Thoracic aorta (tissue), 2 donors: ENCODE measurements around the gene CELF4. TPM values are rescaled to one million over a fixed set of nuclear protein-coding genes. Genes with fewer than 3 reads are reported as not detected.

ENCODE experiments used
- ATAC-seq: fragments of 150-250 bp; one replicate; pipeline ENCODE4 v1.8.0; 2017; ENCODE audit warnings: low read depth; ENCODE audit not compliant: insufficient number of reproducible peaks, low FRiP score
- DNase-seq: peaks from one replicate; pipeline ENCODE4 v3.0.0-alpha.2; 2020; ENCODE audit warnings: low spot score
- H3K27ac ChIP-seq, 2 donors: fragments of 200-600 bp; sonication (generic); 1 replicate in 1 of 2; 2 replicates in 1 of 2; pipeline ENCODE4 v1.5.1; 2016; ENCODE audit warnings: mild to moderate bottlenecking in 2 of 2, moderate library complexity in 2 of 2
- H3K27me3 ChIP-seq: fragments of 200-600 bp; sonication (generic); replicated peaks from 2 replicates; pipeline ENCODE4 v1.6.0; 2016; ENCODE audit warnings: mild to moderate bottlenecking; ENCODE audit not compliant: insufficient read depth
- H3K36me3 ChIP-seq: fragments of 200-600 bp; sonication (generic); one replicate; pipeline ENCODE4 v1.5.1; 2016
- H3K4me1 ChIP-seq, 2 donors: fragments of 200-600 bp; sonication (generic); 1 replicate in 1 of 2; 2 replicates in 1 of 2; pipeline versions ENCODE4 v1.5.1 to v1.6.0; 2016; ENCODE audit warnings: low read depth in 2 of 2, mild to moderate bottlenecking in 1 of 2; ENCODE audit not compliant: control insufficient read depth in 1 of 2
- H3K4me3 ChIP-seq: fragments of 200-600 bp; sonication (generic); 2 replicates; pipeline ENCODE4 v1.5.1; 2016; ENCODE audit warnings: mild to moderate bottlenecking
- H3K9me3 ChIP-seq: fragments of 200-600 bp; sonication (generic); 2 replicates; pipeline ENCODE4 v1.5.1; 2016
- total RNA-seq, 2 donors: library from RNA; depleted of rRNA; stranded (reverse); fragments of >200 nt; gene quantifications; one replicate each; pipeline versions ENCODE4 v1.1.0 to v1.2.3, GENCODE V29; 2016
- TF ChIP-seq, protein P1 (sequence below): fragments of 200-600 bp; sonication (generic); IDR thresholded peaks from one replicate; pipeline ENCODE4 v1.5.1; 2019; ENCODE audit warnings: antibody characterized with exemption

The CELF4 gene
- total RNA-seq, 2 donors from 2014 or later = not detected

DNA sequence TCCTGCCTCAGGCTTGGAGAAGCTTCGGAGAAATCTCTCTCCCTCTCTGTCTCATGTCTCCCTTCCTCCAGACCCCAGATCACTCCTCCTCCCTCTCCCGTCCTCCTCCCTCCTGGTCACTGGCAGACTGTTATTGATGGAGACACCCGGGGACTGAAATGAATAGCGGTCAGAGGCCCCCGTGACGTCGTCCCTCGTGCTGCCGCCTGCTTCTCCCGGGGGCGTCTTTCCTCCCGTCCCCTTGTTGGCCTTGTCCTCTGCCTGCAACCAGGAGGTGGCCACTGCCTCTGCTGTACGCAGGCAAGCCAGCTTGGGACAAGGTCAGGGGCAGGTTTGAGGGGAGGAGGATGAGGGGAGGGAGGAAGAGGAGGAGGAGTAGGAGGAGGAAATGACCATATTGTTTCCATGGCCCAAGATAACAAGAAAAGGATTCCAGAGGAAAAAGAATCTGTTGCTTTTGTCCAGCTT is 78.2 kb downstream of the CELF4 start:
- DNase-seq (no peak), ATAC-seq (no peak)
- Histone ChIP-seq H3K4me1 (peaks cover 0 to 6% of the 10 kb centered on the region in 2 donors), H3K27ac (no peak overlapping the region), H3K4me3 (no peak overlapping the region), H3K36me3 (no peaks in the 10 kb centered on the region), H3K27me3 (peaks cover 6% of the 10 kb centered on the region), H3K9me3 (no peaks in the 10 kb centered on the region)
- TF ChIP-seq, protein P1, sequence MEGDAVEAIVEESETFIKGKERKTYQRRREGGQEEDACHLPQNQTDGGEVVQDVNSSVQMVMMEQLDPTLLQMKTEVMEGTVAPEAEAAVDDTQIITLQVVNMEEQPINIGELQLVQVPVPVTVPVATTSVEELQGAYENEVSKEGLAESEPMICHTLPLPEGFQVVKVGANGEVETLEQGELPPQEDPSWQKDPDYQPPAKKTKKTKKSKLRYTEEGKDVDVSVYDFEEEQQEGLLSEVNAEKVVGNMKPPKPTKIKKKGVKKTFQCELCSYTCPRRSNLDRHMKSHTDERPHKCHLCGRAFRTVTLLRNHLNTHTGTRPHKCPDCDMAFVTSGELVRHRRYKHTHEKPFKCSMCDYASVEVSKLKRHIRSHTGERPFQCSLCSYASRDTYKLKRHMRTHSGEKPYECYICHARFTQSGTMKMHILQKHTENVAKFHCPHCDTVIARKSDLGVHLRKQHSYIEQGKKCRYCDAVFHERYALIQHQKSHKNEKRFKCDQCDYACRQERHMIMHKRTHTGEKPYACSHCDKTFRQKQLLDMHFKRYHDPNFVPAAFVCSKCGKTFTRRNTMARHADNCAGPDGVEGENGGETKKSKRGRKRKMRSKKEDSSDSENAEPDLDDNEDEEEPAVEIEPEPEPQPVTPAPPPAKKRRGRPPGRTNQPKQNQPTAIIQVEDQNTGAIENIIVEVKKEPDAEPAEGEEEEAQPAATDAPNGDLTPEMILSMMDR = no peak

DNA sequence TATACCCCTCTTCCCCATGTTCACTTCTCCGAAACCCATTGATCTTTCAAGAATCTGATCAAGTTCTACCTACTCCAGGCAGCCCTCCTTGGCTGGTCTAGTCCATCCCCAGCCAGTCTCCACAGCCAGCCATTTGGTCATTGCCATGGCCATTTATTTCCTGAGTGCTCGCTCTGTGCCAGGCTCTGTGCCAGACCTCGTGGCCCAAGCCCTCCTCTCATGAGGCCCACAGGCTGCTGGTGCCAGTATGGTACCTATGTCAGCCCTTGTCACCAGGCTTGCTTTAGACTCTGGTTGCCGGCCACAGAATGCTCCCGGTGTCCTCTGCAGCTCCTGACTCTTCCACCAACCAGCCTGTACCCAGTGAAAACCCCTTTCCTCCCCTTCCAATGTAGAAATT is 78.8 kb downstream of the CELF4 start:
- Histone ChIP-seq H3K27ac (no peak overlapping the region), H3K4me3 (no peak overlapping the region), H3K36me3 (no peaks in the 10 kb centered on the region), H3K27me3 (peaks cover 6% of the 10 kb centered on the region), H3K4me1 (peaks cover 0 to 6% of the 10 kb centered on the region in 2 donors), H3K9me3 (no peaks in the 10 kb centered on the region)
- ATAC-seq = no peak
- TF ChIP-seq, protein P1 = no peak
- DNase-seq = no peak

DNA sequence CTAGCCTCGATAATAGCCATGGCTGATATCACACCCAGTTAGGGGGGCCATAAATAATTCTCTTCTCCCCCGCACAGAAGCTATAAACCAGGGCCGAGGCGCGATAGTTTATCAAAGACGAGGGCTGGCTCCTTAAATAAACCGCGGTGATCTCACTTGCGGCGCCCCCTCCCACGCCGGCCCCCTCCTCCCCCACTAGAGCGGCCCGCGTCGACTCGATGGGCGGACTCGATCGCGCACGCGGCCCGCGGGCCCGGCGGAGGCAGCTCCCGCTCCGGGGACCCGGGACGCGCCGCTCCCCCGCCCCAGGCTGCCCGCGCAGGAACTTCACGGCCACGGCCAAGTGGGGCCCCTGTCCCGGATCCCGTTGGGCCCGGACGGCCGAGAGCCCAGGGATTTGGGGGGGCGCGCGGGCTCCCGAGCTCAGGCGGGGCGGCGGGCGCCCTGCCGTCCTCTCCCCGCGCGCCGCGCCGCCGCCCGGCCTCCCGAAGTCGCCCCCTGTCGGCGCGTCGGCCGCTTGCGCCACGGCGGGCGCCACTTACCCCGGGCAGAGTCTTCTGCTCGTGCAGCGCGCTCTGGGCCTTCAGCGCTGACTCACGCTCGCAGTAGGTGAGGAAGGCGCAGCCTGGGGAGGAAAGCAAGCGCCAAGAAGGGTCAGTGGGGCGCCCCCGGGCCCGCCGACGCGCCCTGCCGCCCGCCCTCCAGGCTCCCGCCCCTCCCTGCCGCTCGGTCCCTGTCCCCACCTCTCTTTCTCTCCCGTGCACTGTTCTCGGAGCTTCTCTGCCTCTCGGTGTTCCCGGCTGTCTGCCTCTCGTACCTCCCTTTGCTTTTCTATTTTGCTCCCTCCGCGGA is 80.4 kb downstream of the CELF4 start:
- Histone ChIP-seq H3K4me3 (no peak overlapping the region), H3K27ac (no peak overlapping the region), H3K9me3 (no peaks in the 10 kb centered on the region), H3K27me3 (peaks cover 6% of the 10 kb centered on the region), H3K36me3 (no peaks in the 10 kb centered on the region), H3K4me1 (peaks cover 0 to 6% of the 10 kb centered on the region in 2 donors)
- no peak for DNase-seq
- ATAC-seq = no peak
- TF ChIP-seq, protein P1 = no peak

DNA sequence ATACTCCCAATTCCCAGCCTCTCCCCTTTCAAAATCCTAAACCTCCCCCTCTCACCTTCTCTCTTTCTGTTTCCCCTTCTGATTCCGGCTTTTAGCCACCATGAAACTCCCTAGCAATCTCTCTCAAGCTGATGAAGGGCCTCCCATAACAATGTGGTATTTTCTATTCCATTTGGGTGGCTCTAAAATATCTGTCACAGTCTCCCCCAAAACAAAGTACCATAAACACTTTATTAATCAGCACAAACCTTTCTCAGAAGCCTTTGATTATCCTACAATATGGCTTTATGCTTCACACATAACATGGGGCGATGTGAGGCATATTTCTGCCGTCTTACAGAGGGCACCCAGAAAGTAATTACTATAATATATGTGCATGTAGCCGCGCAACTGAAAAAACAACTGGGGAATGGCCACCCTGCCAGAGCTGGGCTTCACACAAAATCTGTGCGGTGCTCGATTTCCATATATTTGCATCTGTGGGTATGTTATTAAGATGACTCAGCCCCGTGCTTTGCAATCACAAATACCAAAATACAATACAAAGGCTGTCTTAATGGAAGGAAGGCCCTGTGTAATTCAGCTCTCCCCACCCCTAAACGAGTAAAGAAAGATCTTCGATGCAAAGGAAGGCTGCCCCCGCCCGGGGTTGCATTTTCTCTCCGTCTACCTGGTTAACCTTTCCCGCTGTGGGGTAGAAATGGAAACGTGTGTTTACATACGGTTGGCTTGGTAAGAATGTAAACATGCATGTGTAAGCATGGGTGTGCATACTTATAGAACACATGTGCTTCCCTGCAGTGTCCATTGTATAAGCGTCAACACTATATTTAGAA is 81.4 kb downstream of the CELF4 start:
- Histone ChIP-seq H3K36me3 (no peaks in the 10 kb centered on the region), H3K9me3 (no peaks in the 10 kb centered on the region), H3K4me3 (no peak overlapping the region), H3K4me1 (peaks cover 0 to 6% of the 10 kb centered on the region in 2 donors), H3K27me3 (peaks cover 6% of the 10 kb centered on the region), H3K27ac (no peak overlapping the region)
- TF ChIP-seq, protein P1 = no peak
- ATAC-seq = no peak
- DNase-seq = no peak
